IPS DF 6.9 (cell line): ENCODE results near the gene PCDHGA8.
"Not testable (repeated sequence)": the region's sequence is repeated elsewhere in the genome, so short reads cannot be mapped to it uniquely, and the experiment has no call there.

Experiments
- DNase-seq: peaks from one replicate; pipeline ENCODE4 v3.0.0-alpha.2; 2013; ENCODE audit warnings: low read depth, low spot score
- H3K27ac ChIP-seq: one replicate; pipeline ENCODE4 v1.5.1; 2013; ENCODE audit warnings: low read length, control low read depth
- H3K27me3 ChIP-seq: 2 replicates; pipeline ENCODE4 v1.6.1; 2013; ENCODE audit warnings: mild to moderate bottlenecking, low read length; ENCODE audit not compliant: control insufficient read depth, insufficient read depth
- H3K36me3 ChIP-seq: 2 replicates; pipeline ENCODE4 v1.6.1; 2013; ENCODE audit warnings: low read length; ENCODE audit not compliant: control insufficient read depth, insufficient read depth
- H3K4me1 ChIP-seq: 2 replicates; pipeline ENCODE4 v1.6.1; 2013; ENCODE audit warnings: low read length; ENCODE audit not compliant: control insufficient read depth, insufficient read depth
- H3K4me3 ChIP-seq: 2 replicates; pipeline ENCODE4 v1.5.1; 2013; ENCODE audit warnings: mild to moderate bottlenecking, low read length
- H3K9me3 ChIP-seq: 2 replicates; pipeline ENCODE4 v1.6.1; 2013; ENCODE audit warnings: low read length, inconsistent platforms; ENCODE audit not compliant: control insufficient read depth, insufficient read depth
- WGBS: extraction: QIAGEN DNeasy Blood & Tissue Kit; methylation state at CpG from one replicate; pipeline ENCODE4 v1.1.7; 2013; ENCODE audit warnings: mixed read lengths, missing lambda C conversion rate; ENCODE audit not compliant: insufficient read length, insufficient coverage; 5-methylcytosine and 5-hydroxymethylcytosine counted together

Gene PCDHGA8

GRCh38 chr5:141371572-141372475, 20.6 kb upstream of the PCDHGA8 start:
- no peaks in the 10 kb centered on the region for H3K27me3 ChIP-seq
- WGBS = no CpG with 5 or more reads among the region's 69 CpGs

DNA sequence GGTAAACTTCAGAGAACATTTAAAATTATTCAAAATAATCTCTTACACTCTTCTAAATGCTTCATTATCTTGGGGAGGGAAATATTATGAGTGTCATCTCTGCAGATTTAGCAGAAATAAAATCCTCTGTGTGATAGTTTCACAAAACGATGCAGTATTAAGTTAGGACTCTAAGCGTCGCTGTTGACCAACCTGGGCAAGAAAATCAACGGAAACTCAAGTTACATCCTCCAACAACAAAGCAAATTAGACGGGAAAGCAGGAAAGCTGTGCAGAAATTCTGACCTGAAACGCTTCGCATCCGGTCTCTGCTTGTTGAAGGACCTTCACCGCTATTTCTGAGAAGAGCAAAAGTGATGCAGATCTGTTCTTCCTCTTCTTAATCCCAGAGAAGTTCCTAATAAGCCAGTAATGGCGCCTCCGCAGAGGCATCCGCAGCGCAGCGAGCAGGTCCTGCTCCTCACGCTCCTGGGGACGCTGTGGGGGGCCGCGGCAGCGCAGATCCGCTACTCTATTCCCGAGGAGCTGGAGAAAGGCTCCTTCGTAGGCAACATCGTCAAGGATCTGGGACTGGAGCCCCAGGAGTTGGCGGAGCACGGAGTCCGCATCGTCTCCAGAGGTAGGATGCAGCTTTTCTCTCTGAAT, 18.6 kb upstream of the PCDHGA8 start, which contains the start of gene PCDHGA6:
TSS of gene PCDHGA6 (plus strand) at position 219 of the 645 bp plus-strand sequence. CDS start at position 412, 193 bp downstream.
- H3K4me1 ChIP-seq = no peaks in the 10 kb centered on the region
- H3K9me3 ChIP-seq = no peaks in the 10 kb centered on the region; the same call in 1 of the 2 replicates
- WGBS = no CpG with 5 or more reads among the region's 27 CpGs
- no peak within 1 kb of the TSS for H3K4me3 ChIP-seq
- H3K36me3 ChIP-seq = no peaks in the 10 kb centered on the region; the same call in 1 of the 2 replicates
- no peak for DNase-seq
- H3K27ac ChIP-seq = no peak within 1 kb of the TSS
- H3K27me3 ChIP-seq = no peaks in the 10 kb centered on the region

More at GRCh38 chr5:141371572-141372475, 20.6 kb upstream of the PCDHGA8 start:
- H3K4me3 ChIP-seq = no peak overlapping the region
- H3K4me1 ChIP-seq = no peaks in the 10 kb centered on the region
- H3K27ac ChIP-seq = no peak overlapping the region
- H3K36me3 ChIP-seq = no peaks in the 10 kb centered on the region; the same call in 1 of the 2 replicates
- DNase-seq = no peak
- no peaks in the 10 kb centered on the region; the same call in 1 of the 2 replicates for H3K9me3 ChIP-seq

DNA sequence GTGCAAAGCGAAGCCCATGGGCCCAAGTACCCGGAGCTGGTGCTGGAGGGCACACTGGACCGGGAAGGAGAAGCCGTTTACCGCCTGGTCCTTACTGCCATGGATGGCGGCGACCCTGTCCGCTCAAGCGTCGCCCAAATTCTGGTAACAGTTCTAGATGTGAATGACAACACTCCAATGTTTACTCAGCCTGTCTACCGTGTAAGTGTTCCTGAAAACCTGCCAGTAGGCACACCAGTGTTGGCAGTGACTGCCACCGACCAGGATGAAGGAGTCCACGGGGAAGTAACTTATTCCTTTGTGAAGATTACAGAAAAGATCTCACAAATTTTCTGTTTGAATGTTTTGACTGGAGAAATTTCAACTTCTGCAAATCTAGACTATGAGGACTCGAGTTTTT, 17.8 kb upstream of the PCDHGA8 start:
- no peaks in the 10 kb centered on the region; the same call in 1 of the 2 replicates for H3K36me3 ChIP-seq
- H3K9me3 ChIP-seq = no peaks in the 10 kb centered on the region; the same call in 1 of the 2 replicates
- no peak overlapping the region for H3K27ac ChIP-seq
- DNase-seq = no peak
- H3K4me1 ChIP-seq = no peaks in the 10 kb centered on the region
- H3K27me3 ChIP-seq = no peaks in the 10 kb centered on the region
- WGBS = no CpG with 5 or more reads among the region's 14 CpGs
- H3K4me3 ChIP-seq = no peak overlapping the region

GRCh38 chr5:141375444-141376155, 16.8 kb upstream of the PCDHGA8 start:
- not testable (repeated sequence) for DNase-seq, H3K27me3 ChIP-seq, H3K9me3 ChIP-seq, H3K4me3 ChIP-seq, H3K36me3 ChIP-seq, H3K4me1 ChIP-seq, H3K27ac ChIP-seq
- no CpG with 5 or more reads among the region's 48 CpGs for WGBS

- H3K27me3 ChIP-seq = no peaks in the 10 kb centered on the region
- DNase-seq = no peak
- no CpG with 5 or more reads among the region's 37 CpGs for WGBS
- no peak within 1 kb of the TSS for H3K4me3 ChIP-seq
- H3K9me3 ChIP-seq = no peaks in the 10 kb centered on the region; the same call in 1 of the 2 replicates
- no peaks in the 10 kb centered on the region for H3K4me1 ChIP-seq
- no peaks in the 10 kb centered on the region for H3K36me3 ChIP-seq
- H3K27ac ChIP-seq = no peak within 1 kb of the TSS
Observed at GRCh38 chr5:141382469-141383294, 9.8 kb upstream of the PCDHGA8 start, which contains the start of gene PCDHGA7. PCDHGA7 (plus strand) TSS chr5:141382742; CDS start chr5:141382900, 158 bp downstream.

GRCh38 chr5:141383345-141383744, 9.1 kb upstream of the PCDHGA8 start:
- no CpG with 5 or more reads among the region's 21 CpGs for WGBS
- no peak for DNase-seq
- Histone ChIP-seq H3K27me3 (peaks cover 3% of the 10 kb centered on the region; the same call in 1 of the 2 replicates), H3K4me1 (peaks cover under 1% of the 10 kb centered on the region; the same call in 1 of the 2 replicates), H3K9me3 (peaks cover under 1% of the 10 kb centered on the region), H3K27ac (no peak overlapping the region), H3K36me3 (no peaks in the 10 kb centered on the region), H3K4me3 (no peak overlapping the region)

GRCh38 chr5:141384471-141385267, 7.8 kb upstream of the PCDHGA8 start:
- no peak for DNase-seq
- no peaks in the 10 kb centered on the region for H3K36me3 ChIP-seq
- H3K27me3 ChIP-seq = peaks cover 3% of the 10 kb centered on the region; the same call in 1 of the 2 replicates
- H3K4me1 ChIP-seq = peaks cover 1% of the 10 kb centered on the region; the same call in 1 of the 2 replicates
- no CpG with 5 or more reads among the region's 43 CpGs for WGBS
- no peak overlapping the region for H3K4me3 ChIP-seq
- no peak overlapping the region for H3K27ac ChIP-seq
- H3K9me3 ChIP-seq = peaks cover 2% of the 10 kb centered on the region

DNA sequence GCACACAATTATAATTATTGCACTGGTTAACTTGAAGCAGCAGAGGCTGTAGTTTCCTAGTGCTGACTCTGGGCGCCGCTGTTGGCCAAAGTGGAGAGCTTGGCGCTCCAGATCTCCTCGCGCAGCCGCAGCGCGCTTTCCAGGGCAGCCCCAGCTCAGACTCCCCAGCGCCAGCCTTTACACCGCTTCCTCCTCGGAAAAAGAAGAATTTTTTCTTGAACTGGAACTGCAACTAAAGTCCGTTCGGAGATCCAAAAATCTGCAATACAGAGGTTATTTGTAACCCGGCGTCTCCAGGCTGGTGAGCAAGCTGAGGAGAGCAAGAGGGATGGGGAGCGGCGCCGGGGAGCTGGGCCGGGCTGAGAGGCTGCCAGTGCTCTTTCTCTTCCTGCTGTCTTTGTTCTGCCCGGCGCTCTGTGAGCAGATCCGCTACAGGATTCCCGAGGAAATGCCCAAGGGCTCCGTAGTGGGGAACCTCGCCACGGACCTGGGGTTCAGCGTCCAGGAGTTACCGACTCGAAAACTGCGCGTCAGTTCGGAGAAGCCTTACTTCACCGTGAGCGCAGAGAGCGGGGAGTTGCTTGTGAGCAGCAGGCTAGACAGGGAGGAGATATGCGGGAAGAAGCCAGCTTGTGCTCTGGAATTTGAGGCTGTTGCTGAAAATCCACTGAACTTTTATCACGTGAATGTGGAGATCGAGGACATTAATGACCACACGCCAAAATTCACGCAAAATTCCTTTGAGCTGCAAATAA, 4.7 kb upstream of the PCDHGA8 start, which contains the start of gene PCDHGB4:
TSS of gene PCDHGB4 (plus strand) at position 142 of the 755 bp plus-strand sequence. CDS start at position 329, 187 bp downstream.
- H3K36me3 ChIP-seq = not testable (repeated sequence)
- H3K4me3 ChIP-seq = peak within 1 kb of the TSS; percentile 66; the same call in 1 of the 2 replicates

More for the DNA sequence above, 4.7 kb upstream of the PCDHGA8 start, which contains the start of gene PCDHGB4:
- no CpG with 5 or more reads among the region's 40 CpGs for WGBS
- not testable (repeated sequence) for H3K4me1 ChIP-seq, H3K27ac ChIP-seq, H3K9me3 ChIP-seq, DNase-seq, H3K27me3 ChIP-seq
